ENCODE measurements around the gene OGT. TPM values are rescaled to one million over a fixed set of nuclear protein-coding genes. Genes with fewer than 3 reads are reported as not detected.
A peak's percentile ranks its signal among the peaks of the same experiment; 100 is the strongest.

OGT gene
- total and polyA plus RNA-seq, 2 donors (not counting 1 experiment from before 2014, with no cell fraction given) = 106 to 115 TPM

GRCh38 chrX:71621603-71622002 lies 88.7 kb downstream of the OGT start:
- Histone ChIP-seq H3K9ac (ENCODE audit: insufficient read depth, low read length) (no peak overlapping the region), H3K4me1 (ENCODE audit: control insufficient read depth, extremely low read depth, insufficient read depth, low read length) (peaks cover 3% of the 10 kb centered on the region)

GRCh38 chrX:71622032-71622575 lies 89.2 kb downstream of the OGT start:
- peaks cover 3% of the 10 kb centered on the region for H3K4me1 ChIP-seq (ENCODE audit: control insufficient read depth, extremely low read depth, insufficient read depth, low read length)
- no peaks in the 10 kb centered on the region for H3K9me3 ChIP-seq (ENCODE audit: control insufficient read depth, insufficient read depth, low read depth, low read length)
- no peak overlapping the region for H3K9ac ChIP-seq (ENCODE audit: insufficient read depth, low read length)
- H3K4me3 ChIP-seq (replicated peaks in 1 of 4; ENCODE audit: control extremely low read depth in 1 of 4, insufficient read depth in 1 of 4, low read depth in 3 of 4, low read length in 4 of 4) = no peak overlapping the region
- no peak overlapping the region for H3K27ac ChIP-seq (ENCODE audit: insufficient read depth, low read length)
- H3K27me3 ChIP-seq (ENCODE audit: control insufficient read depth, insufficient read depth, low read length) = no peaks in the 10 kb centered on the region
- no peaks in the 10 kb centered on the region for H4K20me1 ChIP-seq (ENCODE audit: control insufficient read depth, extremely low read depth, insufficient read depth, low read length)
- TF ChIP-seq CTCF (conservative IDR thresholded peaks at IDR 0.05 in 1 of 2, IDR thresholded peaks at IDR 0.05 in 1 of 2; ENCODE audit: low read depth in 1 of 2, low read length in 2 of 2) (no peak), EZH2 (IDR thresholded peaks at IDR 0.05; ENCODE audit: low read length, missing control alignments) (no peak)
- no peaks in the 10 kb centered on the region for H3K79me2 ChIP-seq (ENCODE audit: control insufficient read depth, insufficient read depth, low read length)
- no peak overlapping the region for H2AFZ ChIP-seq (ENCODE audit: low read length)
- H3K36me3 ChIP-seq (ENCODE audit: control insufficient read depth, insufficient read depth, low read length) = no peaks in the 10 kb centered on the region
- DNase-seq (ENCODE audit: low read depth in 2 of 2) = no peak
- H3K4me2 ChIP-seq (ENCODE audit: extremely low read depth, insufficient read depth, low read length) = no peak overlapping the region

More at GRCh38 chrX:71621603-71622002, 88.7 kb downstream of the OGT start:
- H3K4me3 ChIP-seq (replicated peaks in 1 of 4; ENCODE audit: control extremely low read depth in 1 of 4, insufficient read depth in 1 of 4, low read depth in 3 of 4, low read length in 4 of 4) = no peak overlapping the region
- H3K79me2 ChIP-seq (ENCODE audit: control insufficient read depth, insufficient read depth, low read length) = no peaks in the 10 kb centered on the region
- TF ChIP-seq CTCF (conservative IDR thresholded peaks at IDR 0.05 in 1 of 2, IDR thresholded peaks at IDR 0.05 in 1 of 2; ENCODE audit: low read depth in 1 of 2, low read length in 2 of 2) (no peak), EZH2 (IDR thresholded peaks at IDR 0.05; ENCODE audit: low read length, missing control alignments) (no peak)
- H3K36me3 ChIP-seq (ENCODE audit: control insufficient read depth, insufficient read depth, low read length) = no peaks in the 10 kb centered on the region
- no peak overlapping the region for H3K4me2 ChIP-seq (ENCODE audit: extremely low read depth, insufficient read depth, low read length)
- no peak overlapping the region for H3K27ac ChIP-seq (ENCODE audit: insufficient read depth, low read length)
- H2AFZ ChIP-seq (ENCODE audit: low read length) = no peak overlapping the region
- DNase-seq (ENCODE audit: low read depth in 2 of 2) = peak; percentile 27 to 35
- no peaks in the 10 kb centered on the region for H3K27me3 ChIP-seq (ENCODE audit: control insufficient read depth, insufficient read depth, low read length)
- H4K20me1 ChIP-seq (ENCODE audit: control insufficient read depth, extremely low read depth, insufficient read depth, low read length) = no peaks in the 10 kb centered on the region
- no peaks in the 10 kb centered on the region for H3K9me3 ChIP-seq (ENCODE audit: control insufficient read depth, insufficient read depth, low read depth, low read length)

- peak; percentile 66 to 72 for DNase-seq (ENCODE audit: low read depth in 2 of 2)
- H3K4me3 ChIP-seq (replicated peaks in 1 of 4; ENCODE audit: control extremely low read depth in 1 of 4, insufficient read depth in 1 of 4, low read depth in 3 of 4, low read length in 4 of 4) = no peak overlapping the region
- H3K9me3 ChIP-seq (ENCODE audit: control insufficient read depth, insufficient read depth, low read depth, low read length) = no peaks in the 10 kb centered on the region
- no peaks in the 10 kb centered on the region for H4K20me1 ChIP-seq (ENCODE audit: control insufficient read depth, extremely low read depth, insufficient read depth, low read length)
- TF ChIP-seq CTCF (conservative IDR thresholded peaks at IDR 0.05 in 1 of 2, IDR thresholded peaks at IDR 0.05 in 1 of 2; ENCODE audit: low read depth in 1 of 2, low read length in 2 of 2) (peak in 1 of 2 donors; percentile 19), EZH2 (IDR thresholded peaks at IDR 0.05; ENCODE audit: low read length, missing control alignments) (no peak)
- H3K36me3 ChIP-seq (ENCODE audit: control insufficient read depth, insufficient read depth, low read length) = no peaks in the 10 kb centered on the region
- no peak overlapping the region for H2AFZ ChIP-seq (ENCODE audit: low read length)
- no peak overlapping the region for H3K9ac ChIP-seq (ENCODE audit: insufficient read depth, low read length)
- H3K27me3 ChIP-seq (ENCODE audit: control insufficient read depth, insufficient read depth, low read length) = no peaks in the 10 kb centered on the region
- H3K27ac ChIP-seq (ENCODE audit: insufficient read depth, low read length) = peak overlapping the region; percentile 10
- H3K79me2 ChIP-seq (ENCODE audit: control insufficient read depth, insufficient read depth, low read length) = no peaks in the 10 kb centered on the region
- H3K4me2 ChIP-seq (ENCODE audit: extremely low read depth, insufficient read depth, low read length) = no peak overlapping the region
- peaks cover 3% of the 10 kb centered on the region for H3K4me1 ChIP-seq (ENCODE audit: control insufficient read depth, extremely low read depth, insufficient read depth, low read length)
These were observed 89.9 kb downstream of the OGT start for GRCh38 chrX:71622576-71623450.
